ENCODE results near the gene MOCS2. TPM values are rescaled to one million over a fixed set of nuclear protein-coding genes. Genes with fewer than 3 reads are reported as not detected.
"Not testable (repeated sequence)": the region's sequence is repeated elsewhere in the genome, so short reads cannot be mapped to it uniquely, and the experiment has no call there.

The MOCS2 gene
- total RNA-seq, 1 donor from 2014 or later, result 15.4 TPM

GRCh38 chr5:53112909-53113308 is 3.4 kb upstream of the MOCS2 start:
- Mint-ChIP-seq H3K27ac (no peak overlapping the region), H3K27me3 (ENCODE audit: low read depth) (peaks cover 4% of the 10 kb centered on the region), H3K36me3 (ENCODE audit: low read depth) (no peaks in the 10 kb centered on the region), H3K4me3 (ENCODE audit: low read depth) (no peak overlapping the region), H3K4me1 (ENCODE audit: low read depth) (peaks cover 18% of the 10 kb centered on the region), H3K9me3 (no peaks in the 10 kb centered on the region)
- intact Hi-C loops (cut with micrococcal nuclease), result no loop called here
- DNase-seq (ENCODE audit: low spot score), result no peak

- H3K4me1 Mint-ChIP-seq (ENCODE audit: low read depth), result peaks cover 22% of the 10 kb centered on the region
- H3K9me3 Mint-ChIP-seq; H3K4me3 Mint-ChIP-seq (ENCODE audit: low read depth); H3K27me3 Mint-ChIP-seq (ENCODE audit: low read depth); DNase-seq (ENCODE audit: low spot score); H3K36me3 Mint-ChIP-seq (ENCODE audit: low read depth); H3K27ac Mint-ChIP-seq; intact Hi-C loops (cut with micrococcal nuclease): not testable (repeated sequence)
These were observed 2.8 kb upstream of the MOCS2 start for GRCh38 chr5:53112307-53112706.

DNA sequence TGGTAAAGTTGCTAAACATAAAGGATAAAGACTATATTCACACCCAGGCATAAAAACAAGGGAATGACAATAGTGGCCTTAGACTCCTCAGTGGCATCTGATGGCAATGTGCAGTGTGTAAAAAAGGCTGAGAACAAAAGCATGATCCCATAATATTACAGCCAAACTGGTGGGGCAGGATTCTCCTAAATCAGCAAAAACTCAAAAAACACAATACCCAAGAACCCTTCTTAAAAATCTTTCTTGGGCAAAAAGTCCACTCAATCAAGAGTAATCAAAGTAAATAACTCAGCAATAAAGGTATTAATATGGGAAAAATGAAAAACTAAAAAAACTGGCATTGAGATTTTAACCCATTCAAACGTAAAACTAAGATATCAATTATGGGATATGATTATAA is 1.6 kb upstream of the MOCS2 start:
- peaks cover 29% of the 10 kb centered on the region for H3K4me1 Mint-ChIP-seq (ENCODE audit: low read depth)
- H3K36me3 Mint-ChIP-seq (ENCODE audit: low read depth), result peaks cover 17% of the 10 kb centered on the region
- H3K4me3 Mint-ChIP-seq (ENCODE audit: low read depth), result no peak overlapping the region
- H3K9me3 Mint-ChIP-seq, result no peaks in the 10 kb centered on the region
- no peaks in the 10 kb centered on the region for H3K27me3 Mint-ChIP-seq (ENCODE audit: low read depth)
- DNase-seq (ENCODE audit: low spot score), result no peak
- intact Hi-C loops (cut with micrococcal nuclease), result no loop called here
- H3K27ac Mint-ChIP-seq, result no peak overlapping the region

DNA sequence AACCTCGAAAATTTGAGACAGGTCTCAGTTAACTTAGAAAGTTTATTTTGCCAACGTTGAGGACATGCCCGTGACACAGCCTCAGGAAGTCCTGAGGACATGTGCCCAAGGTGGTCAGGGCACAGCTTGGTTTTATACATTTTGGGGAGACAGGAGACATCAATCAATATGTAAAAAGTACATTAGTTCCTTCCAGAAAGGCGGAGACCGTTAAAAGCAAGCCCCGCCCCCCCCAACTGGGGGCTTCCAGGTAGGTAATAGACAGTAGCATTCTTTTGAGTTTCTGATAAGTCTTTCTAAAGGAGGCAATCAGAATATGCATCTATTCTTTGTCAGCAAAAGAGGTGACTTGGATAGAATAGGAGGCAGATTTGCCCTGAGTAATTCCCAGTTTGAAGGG is 599 bp upstream of the MOCS2 start:
- Mint-ChIP-seq H3K36me3 (ENCODE audit: low read depth) (peaks cover 26% of the 10 kb centered on the region), H3K4me3 (ENCODE audit: low read depth) (peak overlapping the region; percentile 92), H3K4me1 (ENCODE audit: low read depth) (peaks cover 38% of the 10 kb centered on the region), H3K9me3 (no peaks in the 10 kb centered on the region), H3K27me3 (ENCODE audit: low read depth) (no peaks in the 10 kb centered on the region), H3K27ac (peak overlapping the region; percentile 84)
- no peak for DNase-seq (ENCODE audit: low spot score)
- intact Hi-C loops (cut with micrococcal nuclease), result no loop called here

- H3K27me3 Mint-ChIP-seq (ENCODE audit: low read depth), result no peaks in the 10 kb centered on the region
- H3K9me3 Mint-ChIP-seq, result no peaks in the 10 kb centered on the region
- peaks cover 42% of the 10 kb centered on the region for H3K4me1 Mint-ChIP-seq (ENCODE audit: low read depth)
- peak overlapping the region; percentile 84 for H3K27ac Mint-ChIP-seq
- H3K4me3 Mint-ChIP-seq (ENCODE audit: low read depth), result peak overlapping the region; percentile 92
- intact Hi-C loops (cut with micrococcal nuclease), result loop anchor here (2.0 kb wide), 1 partner anchor 20 kb away; no protein-coding TSS in a partner anchor
- no peak for DNase-seq (ENCODE audit: low spot score)
- peaks cover 28% of the 10 kb centered on the region for H3K36me3 Mint-ChIP-seq (ENCODE audit: low read depth)
These were observed 508 bp downstream of the MOCS2 start for GRCh38 chr5:53109056-53109442.

DNA sequence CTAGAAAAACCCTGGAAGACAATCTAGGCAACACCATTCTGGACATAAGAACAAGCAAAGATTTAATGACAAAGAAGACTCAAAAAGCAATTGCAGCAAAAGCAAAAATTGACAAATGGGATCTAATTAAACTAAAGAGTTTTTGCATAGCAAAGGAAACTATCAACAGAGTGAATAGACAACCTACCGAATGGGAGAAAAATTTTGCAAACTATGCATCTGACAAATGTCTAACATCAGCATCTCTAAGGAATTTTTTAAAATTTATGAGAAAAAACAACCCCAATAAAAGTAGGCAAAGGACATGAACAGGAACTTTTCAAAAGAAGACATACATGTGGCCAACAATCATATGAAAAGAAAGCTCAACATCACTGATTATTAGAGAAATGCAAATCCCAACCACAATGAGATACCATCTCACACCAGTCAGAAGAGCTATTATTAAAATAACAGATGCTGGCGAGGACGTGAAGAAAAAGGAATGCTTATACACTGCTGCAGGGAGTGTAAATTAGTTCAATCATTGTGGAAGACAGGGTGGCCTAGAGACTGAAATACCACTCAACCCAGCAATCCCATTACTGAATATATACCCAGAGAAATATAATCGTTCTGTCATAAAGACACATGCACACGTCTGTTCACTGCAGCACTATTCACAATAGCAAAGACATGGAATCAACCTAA is 3.8 kb downstream of the MOCS2 start:
- Mint-ChIP-seq H3K9me3 (no peaks in the 10 kb centered on the region), H3K27me3 (ENCODE audit: low read depth) (no peaks in the 10 kb centered on the region), H3K4me1 (ENCODE audit: low read depth) (peaks cover 40% of the 10 kb centered on the region), H3K4me3 (ENCODE audit: low read depth) (no peak overlapping the region), H3K27ac (no peak overlapping the region), H3K36me3 (ENCODE audit: low read depth) (peaks cover 41% of the 10 kb centered on the region)
- no peak for DNase-seq (ENCODE audit: low spot score)
- intact Hi-C loops (cut with micrococcal nuclease), result no loop called here

- no peaks in the 10 kb centered on the region for H3K27me3 Mint-ChIP-seq (ENCODE audit: low read depth)
- peaks cover 12% of the 10 kb centered on the region for H3K4me1 Mint-ChIP-seq (ENCODE audit: low read depth)
These were observed 9.0 kb downstream of the MOCS2 start for GRCh38 chr5:53100606-53101005.

DNA sequence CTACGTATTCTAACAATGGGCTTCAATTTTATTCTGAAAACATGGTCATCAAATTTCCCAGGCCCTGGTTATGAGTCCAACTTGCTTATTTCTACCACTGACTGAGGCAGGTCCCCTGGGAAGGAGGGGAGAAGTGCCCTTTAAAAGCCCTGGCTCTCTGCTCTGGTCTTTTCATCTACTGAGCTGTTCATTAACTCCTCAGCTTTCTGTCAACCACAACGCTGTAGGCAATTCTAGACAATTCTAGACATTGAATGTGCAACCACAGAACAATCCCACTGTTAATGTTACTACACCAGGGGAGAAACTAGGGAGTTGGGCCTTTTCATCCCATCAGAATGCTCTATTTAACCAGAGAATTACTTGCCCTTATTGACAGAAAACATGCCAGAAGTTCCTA is 10.0 kb downstream of the MOCS2 start:
- no peaks in the 10 kb centered on the region for H3K27me3 Mint-ChIP-seq (ENCODE audit: low read depth)
- peaks cover 8% of the 10 kb centered on the region for H3K4me1 Mint-ChIP-seq (ENCODE audit: low read depth)
- no peak overlapping the region for H3K4me3 Mint-ChIP-seq (ENCODE audit: low read depth)
- no peak for DNase-seq (ENCODE audit: low spot score)
- peaks cover 48% of the 10 kb centered on the region for H3K36me3 Mint-ChIP-seq (ENCODE audit: low read depth)
- no peaks in the 10 kb centered on the region for H3K9me3 Mint-ChIP-seq
- intact Hi-C loops (cut with micrococcal nuclease), result no loop called here
- no peak overlapping the region for H3K27ac Mint-ChIP-seq

More at GRCh38 chr5:53100606-53101005, 9.0 kb downstream of the MOCS2 start:
- Mint-ChIP-seq H3K36me3 (ENCODE audit: low read depth) (peaks cover 48% of the 10 kb centered on the region), H3K9me3 (no peaks in the 10 kb centered on the region), H3K4me3 (ENCODE audit: low read depth) (no peak overlapping the region), H3K27ac (no peak overlapping the region)
- intact Hi-C loops (cut with micrococcal nuclease), result no loop called here
- DNase-seq (ENCODE audit: low spot score), result no peak

- intact Hi-C loops (cut with micrococcal nuclease), result loop anchor here (1.0 kb wide), 1 partner anchor 148 kb away; no protein-coding TSS in a partner anchor
- DNase-seq (ENCODE audit: low spot score), result peak; percentile 62
- no peak overlapping the region for H3K4me3 Mint-ChIP-seq (ENCODE audit: low read depth)
- peaks cover 19% of the 10 kb centered on the region for H3K4me1 Mint-ChIP-seq (ENCODE audit: low read depth)
- peaks cover 43% of the 10 kb centered on the region for H3K36me3 Mint-ChIP-seq (ENCODE audit: low read depth)
- peaks cover 2% of the 10 kb centered on the region for H3K27me3 Mint-ChIP-seq (ENCODE audit: low read depth)
- H3K9me3 Mint-ChIP-seq, result no peaks in the 10 kb centered on the region
- no peak overlapping the region for H3K27ac Mint-ChIP-seq
These were observed 13.5 kb downstream of the MOCS2 start for GRCh38 chr5:53095931-53096525.

DNA sequence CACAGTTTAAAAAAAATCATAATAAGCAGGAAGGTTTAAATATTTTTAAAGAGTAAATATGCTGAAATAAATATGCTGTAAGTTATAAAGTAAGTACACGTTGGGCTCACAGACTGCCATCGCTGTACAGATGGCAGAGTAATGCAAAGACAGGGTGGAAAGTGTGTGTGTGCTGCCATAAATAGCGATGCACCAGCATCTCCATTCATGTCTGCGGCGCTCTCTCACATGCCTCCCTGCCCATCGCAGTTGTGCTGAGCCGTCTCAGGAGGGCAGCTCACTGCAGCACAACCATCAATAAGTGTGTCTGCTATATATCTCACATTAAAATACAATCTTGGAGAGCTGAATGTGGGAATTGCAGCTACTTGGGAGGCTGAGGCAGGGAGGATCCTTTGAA is 14.3 kb downstream of the MOCS2 start:
- Mint-ChIP-seq H3K4me1 (ENCODE audit: low read depth) (peaks cover 23% of the 10 kb centered on the region), H3K4me3 (ENCODE audit: low read depth) (no peak overlapping the region), H3K9me3 (no peaks in the 10 kb centered on the region), H3K27ac (no peak overlapping the region), H3K36me3 (ENCODE audit: low read depth) (peaks cover 46% of the 10 kb centered on the region), H3K27me3 (ENCODE audit: low read depth) (peaks cover 2% of the 10 kb centered on the region)
- no peak for DNase-seq (ENCODE audit: low spot score)
- intact Hi-C loops (cut with micrococcal nuclease), result no loop called here

GRCh38 chr5:53092242-53092641 is 17.3 kb downstream of the MOCS2 start:
- H3K4me3 Mint-ChIP-seq (ENCODE audit: low read depth), result no peak overlapping the region
- intact Hi-C loops (cut with micrococcal nuclease), result no loop called here
- no peaks in the 10 kb centered on the region for H3K9me3 Mint-ChIP-seq
- peaks cover 2% of the 10 kb centered on the region for H3K27me3 Mint-ChIP-seq (ENCODE audit: low read depth)
- peaks cover 44% of the 10 kb centered on the region for H3K4me1 Mint-ChIP-seq (ENCODE audit: low read depth)
- H3K36me3 Mint-ChIP-seq (ENCODE audit: low read depth), result peaks cover 34% of the 10 kb centered on the region
- no peak overlapping the region for H3K27ac Mint-ChIP-seq
- no peak for DNase-seq (ENCODE audit: low spot score)

DNA sequence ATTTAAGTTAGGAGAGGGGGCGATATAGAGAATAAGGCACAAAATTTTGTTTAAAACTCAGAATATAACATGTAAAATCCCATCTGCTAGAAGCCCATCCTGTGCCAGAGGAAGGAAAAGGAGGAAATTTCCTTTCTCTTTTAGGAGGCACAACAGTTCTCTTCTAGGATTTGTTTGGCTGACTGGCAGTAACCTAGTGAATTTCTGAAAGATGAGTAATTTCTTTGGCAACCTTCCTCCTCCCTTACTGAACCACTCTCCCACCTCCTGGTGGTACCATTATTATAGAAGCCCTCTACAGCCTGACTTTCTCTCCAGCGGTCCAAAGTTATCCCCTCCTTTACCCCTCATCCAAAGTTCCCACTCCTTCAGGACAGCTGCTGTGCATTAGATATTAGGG is 18.3 kb downstream of the MOCS2 start:
- H3K27me3 Mint-ChIP-seq (ENCODE audit: low read depth), result peaks cover 2% of the 10 kb centered on the region
- H3K27ac Mint-ChIP-seq, result no peak overlapping the region
- H3K4me3 Mint-ChIP-seq (ENCODE audit: low read depth), result no peak overlapping the region
- H3K36me3 Mint-ChIP-seq (ENCODE audit: low read depth), result peaks cover 42% of the 10 kb centered on the region
- intact Hi-C loops (cut with micrococcal nuclease), result no loop called here
- no peaks in the 10 kb centered on the region for H3K9me3 Mint-ChIP-seq
- DNase-seq (ENCODE audit: low spot score), result no peak
- H3K4me1 Mint-ChIP-seq (ENCODE audit: low read depth), result peaks cover 49% of the 10 kb centered on the region

DNA sequence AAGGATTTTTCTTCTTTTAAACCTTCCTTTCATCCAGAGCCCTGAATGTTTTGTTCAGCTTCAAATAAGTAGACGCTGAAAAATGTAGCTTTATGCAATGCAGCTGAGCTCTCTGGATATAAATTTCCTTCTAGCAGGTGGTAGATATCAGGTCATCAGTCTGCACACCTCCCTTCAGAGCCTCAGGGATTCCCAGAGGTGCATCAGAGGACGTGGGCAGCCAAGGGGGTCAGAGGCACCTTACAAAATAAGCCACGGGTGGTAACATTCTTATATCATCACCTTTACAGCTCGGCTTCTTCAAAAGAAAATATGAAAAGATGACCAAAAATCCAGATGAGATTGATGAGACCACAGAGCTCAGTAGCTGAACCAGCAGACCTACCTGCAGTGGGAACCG is 19.3 kb downstream of the MOCS2 start:
- intact Hi-C loops (cut with micrococcal nuclease), result loop anchor here (1.0 kb wide), 1 partner anchor 59 kb away; no protein-coding TSS in a partner anchor
- DNase-seq (ENCODE audit: low spot score), result no peak

More for the DNA sequence above, 19.3 kb downstream of the MOCS2 start:
- Mint-ChIP-seq H3K4me3 (ENCODE audit: low read depth) (no peak overlapping the region), H3K9me3 (no peaks in the 10 kb centered on the region), H3K4me1 (ENCODE audit: low read depth) (peaks cover 44% of the 10 kb centered on the region), H3K27ac (no peak overlapping the region), H3K36me3 (ENCODE audit: low read depth) (peaks cover 36% of the 10 kb centered on the region), H3K27me3 (ENCODE audit: low read depth) (peaks cover 2% of the 10 kb centered on the region)

Measured in activated T-helper 2 cell treated with anti-CD3 and anti-CD28 coated beads, Interferon-gamma antibody, Interleukin-2, Interleukin-4, amounts not matched to agents 10 μg/mL and 5 μg/mL and 100 μg/mL, durations not matched to agents 14 hours and 24 hours and 36 hours (primary cell).